ENCODE measurements around the gene PLEK. TPM values are rescaled to one million over a fixed set of nuclear protein-coding genes. Genes with fewer than 3 reads are reported as not detected.

PLEK gene
- total and polyA plus RNA-seq, 2 donors (not counting 3 experiments of a cell fraction or from before 2014, with no cell fraction given): 0.03 to 0.11 TPM

- no peaks in the 10 kb centered on the region for H3K79me2 ChIP-seq (ENCODE audit: control insufficient read depth, insufficient read depth, low read length)
- FAIRE-seq: no peak
- no TSS peak for BruUV-seq (replicated peaks)
- H2AFZ ChIP-seq (ENCODE audit: low read depth, low read length): no peak overlapping the region
- no peaks in the 10 kb centered on the region for H3K9me1 ChIP-seq (replicated peaks; ENCODE audit: control insufficient read depth, extremely low read depth, insufficient read depth, low read length)
- TF ChIP-seq MYC (IDR thresholded peaks at IDR 0.05; ENCODE audit: low read depth, low read length): no peak
- TF ChIP-seq FOS (IDR thresholded peaks at IDR 0.05; ENCODE audit: borderline replicate concordance, insufficient read depth, low read length): no peak
- no peak for TF ChIP-seq POLR2AphosphoS5 (IDR thresholded peaks at IDR 0.05; ENCODE audit: insufficient read depth, low read depth, low read length)
- TF ChIP-seq JUN (IDR thresholded peaks at IDR 0.05; ENCODE audit: borderline replicate concordance, insufficient read depth, insufficient read length, low read depth): no peak
- no peak for TF ChIP-seq GATA2 (IDR thresholded peaks at IDR 0.05; ENCODE audit: insufficient read depth, insufficient read length, low read depth, low read length)
- no peak for TF ChIP-seq CTCF (IDR thresholded peaks at IDR 0.05; ENCODE audit: extremely low read depth in 1 of 2, insufficient read depth in 1 of 2, low read depth in 1 of 2, low read length in 2 of 2)
- TF ChIP-seq MAX (IDR thresholded peaks at IDR 0.05; ENCODE audit: insufficient read depth, insufficient read length): no peak
- no peak for TF ChIP-seq EZH2 (IDR thresholded peaks at IDR 0.05; ENCODE audit: borderline replicate concordance, low read depth, low read length, severe bottlenecking)
- no peak for TF ChIP-seq POLR2A (IDR thresholded peaks at IDR 0.05; ENCODE audit: low read depth, low read length)
- no peak overlapping the region for H3K27ac ChIP-seq (ENCODE audit: insufficient read depth, low read depth, low read length)
- H3K4me2 ChIP-seq (ENCODE audit: insufficient read depth, low read length): no peak overlapping the region
- ChIA-PET POLR2A (no interaction called here), CTCF (interaction anchor here (2.1 kb wide), 1 partner anchor 14 kb away, joined by 7 read pairs; no protein-coding TSS in a partner anchor)
- dilution Hi-C loops (cut with MboI; ENCODE audit: extremely low pct_ligation_motif_present, low sequenced_read_pairs) (no loop called here), intact Hi-C loops (cut with micrococcal nuclease) (no loop called here)
- no peak for DNase-seq (ENCODE audit: low read depth, low spot score)
- H3K9ac ChIP-seq (replicated peaks; ENCODE audit: extremely low read depth, insufficient read depth, low read length): no peak overlapping the region
- no peaks in the 10 kb centered on the region for H3K36me3 ChIP-seq (ENCODE audit: control insufficient read depth in 2 of 2, extremely low read depth in 1 of 2, insufficient read depth in 2 of 2, low read length in 2 of 2)
- peaks cover 12 to 18% of the 10 kb centered on the region in 2 experiments for H3K27me3 ChIP-seq (ENCODE audit: control insufficient read depth in 2 of 2, insufficient read depth in 2 of 2, low read length in 2 of 2)
- no peak overlapping the region for H3K4me3 ChIP-seq (replicated peaks in 1 of 3; ENCODE audit: insufficient read depth in 1 of 3, low read depth in 1 of 3, low read length in 3 of 3)
- no peaks in the 10 kb centered on the region for H4K20me1 ChIP-seq (replicated peaks; ENCODE audit: control insufficient read depth, extremely low read depth, insufficient read depth, low read length)
- no peaks in the 10 kb centered on the region for H3K9me3 ChIP-seq (replicated peaks; ENCODE audit: control insufficient read depth, insufficient read depth, low read length)
- no peaks in the 10 kb centered on the region for H3K4me1 ChIP-seq (ENCODE audit: control insufficient read depth, extremely low read depth, insufficient read depth, low read length)
Measured at GRCh38 chr2:68426848-68427579, 61.9 kb downstream of the PLEK start.
